Caco-2 (cell line): ENCODE measurements around the gene DHFR2. TPM values are rescaled to one million over a fixed set of nuclear protein-coding genes. Genes with fewer than 3 reads are reported as not detected.

Experiments used
- BruUV-seq: library from RNA; stranded (reverse); fragments of 400-500 nt; replicated peaks from 2 replicates; lab custom pipeline; 2021; lab: Mats Ljungman, UMichigan
- CTCF ChIA-PET: fragments of 300-600 bp; sonication (Branson Sonifier 250); formaldehyde crosslinking; loops from one replicate; lab custom pipeline; 2022; ENCODE audit warnings: antibody characterized with exemption; lab: Charles Lee
- POLR2A ChIA-PET: fragments of 300-600 bp; sonication (Branson Sonifier 250); formaldehyde crosslinking; loops from one replicate; lab custom pipeline; 2022; ENCODE audit warnings: antibody characterized with exemption; lab: Charles Lee
- DNase-seq, 2 experiments: peaks; one replicate each; pipeline versions ENCODE4 v3.0.0 to v3.0.0-alpha.2; 2020 to 2022
- H3K27me3 ChIP-seq: replicated peaks from 2 replicates; pipeline ENCODE4 v1.6.0; 2011; ENCODE audit warnings: low read length; ENCODE audit not compliant: control insufficient read depth, insufficient read depth
- H3K36me3 ChIP-seq: 2 replicates; pipeline ENCODE4 v1.5.1; 2011; ENCODE audit warnings: low read length; ENCODE audit not compliant: control insufficient read depth, insufficient read depth
- H3K4me1 ChIP-seq: fragments of 250-450 bp; sonication (Bioruptor Pico); 2 replicates; pipeline ENCODE4 v1.5.1; 2020; ENCODE audit warnings: mild to moderate bottlenecking
- H3K4me3 ChIP-seq: 2 replicates; pipeline ENCODE4 v1.5.1; 2011; ENCODE audit warnings: low read depth, mild to moderate bottlenecking, control low read depth, low read length
- H3K9me3 ChIP-seq: fragments of 250-450 bp; sonication (Bioruptor Pico); 2 replicates; pipeline ENCODE4 v1.5.1; 2020; ENCODE audit warnings: mild to moderate bottlenecking, moderate library complexity
- H3K27ac Mint-ChIP-seq: one replicate; pipeline ENCODE4 v1.8.0; 2022; ENCODE audit warnings: mixed read lengths; ENCODE audit not compliant: unreplicated experiment
- H3K27me3 Mint-ChIP-seq: one replicate; pipeline ENCODE4 v1.8.0; 2022; ENCODE audit warnings: mixed read lengths; ENCODE audit not compliant: insufficient read depth, unreplicated experiment
- H3K36me3 Mint-ChIP-seq: one replicate; pipeline ENCODE4 v1.8.0; 2022; ENCODE audit warnings: mild to moderate bottlenecking, mixed read lengths; ENCODE audit not compliant: insufficient read depth, unreplicated experiment
- H3K4me1 Mint-ChIP-seq: one replicate; pipeline ENCODE4 v1.8.0; 2022; ENCODE audit warnings: low read depth, mixed read lengths; ENCODE audit not compliant: unreplicated experiment
- H3K4me3 Mint-ChIP-seq: one replicate; pipeline ENCODE4 v1.8.0; 2022; ENCODE audit warnings: mild to moderate bottlenecking, moderate library complexity, mixed read lengths; ENCODE audit not compliant: unreplicated experiment
- H3K9me3 Mint-ChIP-seq: one replicate; pipeline ENCODE4 v1.8.0; 2022; ENCODE audit warnings: mixed read lengths; ENCODE audit not compliant: unreplicated experiment
- intact Hi-C: fragments of 100-400 bp; cut with micrococcal nuclease; formaldehyde crosslinking; loops from one replicate; pipeline ENCODE4 v1.10.0; 2022; ENCODE audit not compliant: unreplicated experiment
- total RNA-seq: library from RNA; stranded (reverse); gene quantifications from 2 replicates; pipeline ENCODE4 v1.2.3, GENCODE V29; 2022
- TF ChIP-seq, protein P1 (sequence below), 2 experiments: fragments of 200-600 bp in 1 of 2; IDR thresholded peaks; 1 replicate in 1 of 2; 2 replicates in 1 of 2; pipeline versions ENCODE4 v1.5.1 to v1.8.0; 2011 to 2022; ENCODE audit warnings: antibody characterized with exemption in 1 of 2, control low read depth in 1 of 2, inconsistent platforms in 1 of 2, low read depth in 1 of 2, low read length in 1 of 2, mild to moderate bottlenecking in 1 of 2, moderate library complexity in 1 of 2; ENCODE audit not compliant: insufficient read depth in 1 of 2, severe bottlenecking in 1 of 2, unreplicated experiment in 1 of 2

DHFR2 gene
- total RNA-seq, 1 experiment from 2014 or later, result 3.3 TPM

GRCh38 chr3:94071713-94072284 lies 9.1 kb upstream of the DHFR2 start:
- intact Hi-C loops, result no loop called here
- Histone ChIP-seq H3K4me3 (no peak overlapping the region), H3K36me3 (no peaks in the 10 kb centered on the region), H3K27me3 (no peaks in the 10 kb centered on the region), H3K4me1 (no peaks in the 10 kb centered on the region), H3K9me3 (no peaks in the 10 kb centered on the region)
- Mint-ChIP-seq H3K9me3 (no peaks in the 10 kb centered on the region), H3K36me3 (no peaks in the 10 kb centered on the region), H3K27ac (no peak overlapping the region), H3K4me1 (peaks cover 3% of the 10 kb centered on the region), H3K4me3 (no peak overlapping the region), H3K27me3 (no peaks in the 10 kb centered on the region)
- TF ChIP-seq, protein P1, sequence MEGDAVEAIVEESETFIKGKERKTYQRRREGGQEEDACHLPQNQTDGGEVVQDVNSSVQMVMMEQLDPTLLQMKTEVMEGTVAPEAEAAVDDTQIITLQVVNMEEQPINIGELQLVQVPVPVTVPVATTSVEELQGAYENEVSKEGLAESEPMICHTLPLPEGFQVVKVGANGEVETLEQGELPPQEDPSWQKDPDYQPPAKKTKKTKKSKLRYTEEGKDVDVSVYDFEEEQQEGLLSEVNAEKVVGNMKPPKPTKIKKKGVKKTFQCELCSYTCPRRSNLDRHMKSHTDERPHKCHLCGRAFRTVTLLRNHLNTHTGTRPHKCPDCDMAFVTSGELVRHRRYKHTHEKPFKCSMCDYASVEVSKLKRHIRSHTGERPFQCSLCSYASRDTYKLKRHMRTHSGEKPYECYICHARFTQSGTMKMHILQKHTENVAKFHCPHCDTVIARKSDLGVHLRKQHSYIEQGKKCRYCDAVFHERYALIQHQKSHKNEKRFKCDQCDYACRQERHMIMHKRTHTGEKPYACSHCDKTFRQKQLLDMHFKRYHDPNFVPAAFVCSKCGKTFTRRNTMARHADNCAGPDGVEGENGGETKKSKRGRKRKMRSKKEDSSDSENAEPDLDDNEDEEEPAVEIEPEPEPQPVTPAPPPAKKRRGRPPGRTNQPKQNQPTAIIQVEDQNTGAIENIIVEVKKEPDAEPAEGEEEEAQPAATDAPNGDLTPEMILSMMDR (IDR thresholded peaks at IDR 0.05; ENCODE audit: insufficient read depth in 1 of 2, low read depth in 1 of 2, low read length in 1 of 2, severe bottlenecking in 1 of 2, unreplicated experiment in 1 of 2), result no peak
- POLR2A ChIA-PET, result no interaction called here
- BruUV-seq, result no TSS peak
- CTCF ChIA-PET, result interaction anchor here (0.7 to 0.8 kb wide), 2 partner anchors 9 to 67 kb away, joined by 3 to 5 read pairs; partner anchors contain the start of genes DHFR2 and NSUN3
- no peak for DNase-seq

DNA sequence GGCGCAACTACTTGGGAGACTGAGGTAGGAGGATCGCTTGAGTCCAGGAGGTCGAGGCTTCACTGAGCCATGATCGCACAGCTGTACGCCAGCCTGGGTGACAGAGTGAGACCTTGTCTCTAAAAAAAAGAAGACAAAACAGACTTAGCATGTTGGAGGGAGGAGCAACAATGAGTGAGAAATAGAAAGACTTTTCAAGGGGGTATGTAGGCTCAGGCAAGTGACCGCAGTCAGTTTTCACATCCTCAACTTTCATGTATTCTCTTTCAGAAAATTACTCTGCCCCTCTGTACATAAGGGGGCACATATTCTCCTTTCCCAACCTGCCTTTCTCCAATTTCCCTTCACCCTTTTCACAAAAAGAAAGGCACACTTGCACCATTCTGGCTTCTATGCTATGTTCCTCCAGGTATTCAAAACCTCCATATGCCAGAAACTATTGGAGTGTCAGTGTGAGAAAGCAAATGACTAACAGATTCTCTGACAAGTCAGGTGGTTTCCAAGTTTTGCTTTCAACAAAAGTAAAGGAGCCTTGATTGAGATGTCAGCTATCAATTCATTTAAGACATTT lies 7.7 kb upstream of the DHFR2 start:
- POLR2A ChIA-PET, result no interaction called here
- no peak for DNase-seq
- H3K9me3 Mint-ChIP-seq, result no peaks in the 10 kb centered on the region
- TF ChIP-seq, protein P1 (IDR thresholded peaks at IDR 0.05; ENCODE audit: insufficient read depth in 1 of 2, low read depth in 1 of 2, low read length in 1 of 2, severe bottlenecking in 1 of 2, unreplicated experiment in 1 of 2), result no peak
- intact Hi-C loops, result no loop called here
- no peaks in the 10 kb centered on the region for H3K27me3 ChIP-seq
- H3K9me3 ChIP-seq, result no peaks in the 10 kb centered on the region
- H3K4me3 Mint-ChIP-seq, result no peak overlapping the region
- no peak overlapping the region for H3K27ac Mint-ChIP-seq
- peaks cover 8% of the 10 kb centered on the region for H3K4me1 Mint-ChIP-seq
- H3K27me3 Mint-ChIP-seq, result no peaks in the 10 kb centered on the region
- BruUV-seq, result no TSS peak
- H3K4me1 ChIP-seq, result no peaks in the 10 kb centered on the region
- CTCF ChIA-PET, result no interaction called here
- H3K36me3 ChIP-seq, result no peaks in the 10 kb centered on the region
- no peaks in the 10 kb centered on the region for H3K36me3 Mint-ChIP-seq
- H3K4me3 ChIP-seq, result no peak overlapping the region

DNA sequence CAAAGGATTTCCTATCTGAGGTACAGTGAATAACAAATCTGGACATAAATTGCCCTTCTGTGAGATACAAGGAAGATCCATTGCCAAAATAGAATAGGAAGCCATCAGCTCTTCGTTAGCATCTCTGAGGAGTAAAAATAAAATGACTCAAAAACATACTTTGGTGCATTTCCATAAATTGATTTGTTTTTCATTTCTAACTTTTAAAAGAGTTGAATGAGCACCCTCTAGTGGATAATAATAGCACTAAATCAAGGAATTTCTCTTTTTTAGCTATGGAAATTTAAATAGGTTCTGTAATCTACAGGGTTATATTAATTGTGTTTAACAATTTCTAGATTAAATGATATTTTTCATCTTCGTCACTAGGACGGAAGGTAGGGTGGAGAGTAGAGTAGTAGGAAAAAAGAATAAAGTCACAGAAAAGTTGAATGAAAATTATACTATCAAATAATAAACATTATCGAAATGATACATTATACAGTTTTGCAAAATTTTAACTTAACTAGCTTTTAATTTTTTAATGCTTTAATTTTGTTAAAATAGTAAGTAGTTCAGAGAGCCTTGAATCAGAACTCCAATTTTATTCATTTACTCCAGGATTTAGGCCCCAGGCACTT lies 6.6 kb upstream of the DHFR2 start:
- H3K4me3 ChIP-seq, result no peak overlapping the region
- H3K36me3 ChIP-seq, result no peaks in the 10 kb centered on the region
- Mint-ChIP-seq H3K4me1 (peaks cover 8% of the 10 kb centered on the region), H3K36me3 (peaks cover 6% of the 10 kb centered on the region), H3K27me3 (no peaks in the 10 kb centered on the region), H3K9me3 (no peaks in the 10 kb centered on the region), H3K27ac (no peak overlapping the region), H3K4me3 (no peak overlapping the region)
- no peaks in the 10 kb centered on the region for H3K27me3 ChIP-seq
- BruUV-seq, result no TSS peak
- no peaks in the 10 kb centered on the region for H3K9me3 ChIP-seq
- TF ChIP-seq, protein P1 (IDR thresholded peaks at IDR 0.05; ENCODE audit: insufficient read depth in 1 of 2, low read depth in 1 of 2, low read length in 1 of 2, severe bottlenecking in 1 of 2, unreplicated experiment in 1 of 2), result peak; percentile 29 to 31
- no peak for DNase-seq
- intact Hi-C loops, result loop anchor here (1.0 to 2.0 kb wide), 2 partner anchors 65 to 163 kb away; no protein-coding TSS in a partner anchor
- no peaks in the 10 kb centered on the region for H3K4me1 ChIP-seq
- POLR2A ChIA-PET, result no interaction called here
- CTCF ChIA-PET, result interaction anchor here (0.6 kb wide), 1 partner anchor 89 kb away, joined by 3 read pairs; the partner anchor contains the start of gene ARL13B
